ENCODE data around the gene SERPINB1.

DNA sequence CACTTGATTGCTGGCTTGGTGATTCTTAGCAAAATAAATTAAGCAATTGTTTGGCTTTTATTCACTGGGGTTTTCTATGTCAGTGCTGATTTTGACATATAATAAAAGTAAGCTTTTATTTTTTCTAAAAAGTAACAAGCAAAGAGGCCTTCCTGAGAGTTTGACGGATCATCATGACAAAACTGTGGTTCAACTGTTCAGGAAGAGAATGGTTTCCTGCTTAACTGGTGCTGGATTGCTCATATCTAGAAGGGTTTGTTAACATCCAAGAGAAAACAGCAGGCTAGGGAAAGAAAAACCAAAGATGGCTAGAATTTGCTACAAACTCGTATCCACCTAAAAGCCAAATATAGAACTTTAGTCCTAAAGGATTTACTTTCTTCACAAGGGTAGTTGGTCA, 21.2 kb downstream of the SERPINB1 start:
- TF ChIP-seq, protein P1, sequence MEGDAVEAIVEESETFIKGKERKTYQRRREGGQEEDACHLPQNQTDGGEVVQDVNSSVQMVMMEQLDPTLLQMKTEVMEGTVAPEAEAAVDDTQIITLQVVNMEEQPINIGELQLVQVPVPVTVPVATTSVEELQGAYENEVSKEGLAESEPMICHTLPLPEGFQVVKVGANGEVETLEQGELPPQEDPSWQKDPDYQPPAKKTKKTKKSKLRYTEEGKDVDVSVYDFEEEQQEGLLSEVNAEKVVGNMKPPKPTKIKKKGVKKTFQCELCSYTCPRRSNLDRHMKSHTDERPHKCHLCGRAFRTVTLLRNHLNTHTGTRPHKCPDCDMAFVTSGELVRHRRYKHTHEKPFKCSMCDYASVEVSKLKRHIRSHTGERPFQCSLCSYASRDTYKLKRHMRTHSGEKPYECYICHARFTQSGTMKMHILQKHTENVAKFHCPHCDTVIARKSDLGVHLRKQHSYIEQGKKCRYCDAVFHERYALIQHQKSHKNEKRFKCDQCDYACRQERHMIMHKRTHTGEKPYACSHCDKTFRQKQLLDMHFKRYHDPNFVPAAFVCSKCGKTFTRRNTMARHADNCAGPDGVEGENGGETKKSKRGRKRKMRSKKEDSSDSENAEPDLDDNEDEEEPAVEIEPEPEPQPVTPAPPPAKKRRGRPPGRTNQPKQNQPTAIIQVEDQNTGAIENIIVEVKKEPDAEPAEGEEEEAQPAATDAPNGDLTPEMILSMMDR (conservative IDR thresholded peaks at IDR 0.05) = no peak
- no peak for TF ChIP-seq EZH2 (IDR thresholded peaks at IDR 0.05; ENCODE audit: low read depth)
